MM.1S (cell line): Measurements from ENCODE around the gene SPTBN1.

Experiments used
- DNase-seq: peaks from one replicate; pipeline ENCODE4 v3.0.0-alpha.2; 2015
- H2AFZ ChIP-seq: fragments of 300-600 bp; sonication (generic); 2 replicates; pipeline ENCODE4 v1.6.0; 2016; ENCODE audit warnings: antibody characterized with exemption, low read length
- H3F3A ChIP-seq: fragments of 300-600 bp; sonication (generic); 2 replicates; pipeline ENCODE4 v1.6.1; 2016; ENCODE audit warnings: mild to moderate bottlenecking, antibody characterized with exemption, low read length, moderate library complexity, mixed read lengths; ENCODE audit not compliant: insufficient read depth
- H3K27ac ChIP-seq: fragments of 300-600 bp; sonication (generic); 2 replicates; pipeline ENCODE4 v1.5.1; 2016; ENCODE audit warnings: mild to moderate bottlenecking, low read length
- H3K27me3 ChIP-seq: fragments of 300-600 bp; sonication (generic); replicated peaks from 2 replicates; pipeline ENCODE4 v1.6.0; 2016; ENCODE audit warnings: low read length; ENCODE audit not compliant: insufficient read depth
- H3K36me3 ChIP-seq: fragments of 300-600 bp; sonication (generic); replicated peaks from 2 replicates; pipeline ENCODE4 v1.6.1; 2016; ENCODE audit warnings: mild to moderate bottlenecking, low read length, mixed read lengths; ENCODE audit not compliant: insufficient read depth
- H3K4me1 ChIP-seq: fragments of 300-600 bp; sonication (generic); 2 replicates; pipeline ENCODE4 v1.6.1; 2016; ENCODE audit warnings: low read length, mixed read lengths
- H3K4me2 ChIP-seq: fragments of 300-600 bp; sonication (generic); 2 replicates; pipeline ENCODE4 v1.6.0; 2016; ENCODE audit warnings: low read depth, low read length
- H3K4me3 ChIP-seq: fragments of 300-600 bp; sonication (generic); 2 replicates; pipeline ENCODE4 v1.5.1; 2016; ENCODE audit warnings: low read length, mixed read lengths
- H3K79me2 ChIP-seq: fragments of 300-600 bp; sonication (generic); 2 replicates; pipeline ENCODE4 v1.6.1; 2016; ENCODE audit warnings: mixed run types, low read length, mixed read lengths
- H3K9ac ChIP-seq: fragments of 300-600 bp; sonication (generic); 2 replicates; pipeline ENCODE4 v1.6.1; 2016; ENCODE audit warnings: low read length, mixed read lengths
- H3K9me2 ChIP-seq: fragments of 300-600 bp; sonication (generic); replicated peaks from 2 replicates; pipeline ENCODE4 v1.6.1; 2016; ENCODE audit warnings: mild to moderate bottlenecking, low read length, mixed read lengths; ENCODE audit not compliant: insufficient read depth
- H3K9me3 ChIP-seq: fragments of 300-600 bp; sonication (generic); replicated peaks from 2 replicates; pipeline ENCODE4 v1.6.1; 2016; ENCODE audit warnings: mild to moderate bottlenecking, low read length, mixed read lengths; ENCODE audit not compliant: insufficient read depth
- H4K20me1 ChIP-seq: fragments of 300-600 bp; sonication (generic); 2 replicates; pipeline ENCODE4 v1.6.1; 2016; ENCODE audit warnings: mild to moderate bottlenecking, low read length, moderate library complexity, mixed read lengths; ENCODE audit not compliant: insufficient read depth
- CTCF ChIP-seq: fragments of 300-600 bp; sonication (generic); IDR thresholded peaks from 2 replicates; pipeline ENCODE4 v1.5.1; 2016; ENCODE audit warnings: antibody characterized with exemption, low read length, mixed read lengths
- EZH2 ChIP-seq: fragments of 300-600 bp; sonication (generic); optimal IDR thresholded peaks from 2 replicates; pipeline ENCODE3; 2017; ENCODE audit warnings: low read depth, mild to moderate bottlenecking, antibody characterized with exemption, low read length, mixed read lengths
- EZH2phosphoT487 ChIP-seq: fragments of 300-600 bp; sonication (generic); IDR thresholded peaks from 2 replicates; pipeline ENCODE4 v1.6.1; 2018; ENCODE audit warnings: antibody characterized with exemption, low read length

The SPTBN1 gene

GRCh38 chr2:54666131-54666633 lies 210.1 kb downstream of the SPTBN1 start:
- no peaks in the 10 kb centered on the region for H4K20me1 ChIP-seq
- H3K9me3 ChIP-seq, result no peaks in the 10 kb centered on the region
- H3K27me3 ChIP-seq, result no peaks in the 10 kb centered on the region
- H3K27ac ChIP-seq, result no peak overlapping the region
- no peaks in the 10 kb centered on the region for H3K4me1 ChIP-seq
- DNase-seq, result no peak
- no peak overlapping the region for H3K4me3 ChIP-seq
- H2AFZ ChIP-seq, result no peak overlapping the region
- no peaks in the 10 kb centered on the region for H3K9me2 ChIP-seq
- peaks cover 47% of the 10 kb centered on the region; the same call in 1 of the 2 replicates for H3K36me3 ChIP-seq
- TF ChIP-seq EZH2, result no peak
- TF ChIP-seq CTCF, result no peak
- H3K4me2 ChIP-seq, result no peak overlapping the region
- no peaks in the 10 kb centered on the region for H3K79me2 ChIP-seq
- 0 out of 2 replicates have a peak, but pooled peaks cover 5% of the 10 kb centered on the region for H3F3A ChIP-seq
- no peak overlapping the region for H3K9ac ChIP-seq

GRCh38 chr2:54666634-54667265 lies 210.6 kb downstream of the SPTBN1 start:
- H3K27ac ChIP-seq, result no peak overlapping the region
- TF ChIP-seq EZH2phosphoT487, result no peak
- TF ChIP-seq CTCF, result no peak
- TF ChIP-seq EZH2, result no peak
- H3K36me3 ChIP-seq, result peaks cover 45% of the 10 kb centered on the region; the same call in 1 of the 2 replicates

GRCh38 chr2:54667266-54667639 lies 211.1 kb downstream of the SPTBN1 start:
- Histone ChIP-seq H3K9me2 (no peaks in the 10 kb centered on the region), H2AFZ (no peak overlapping the region), H4K20me1 (no peaks in the 10 kb centered on the region), H3K9me3 (no peaks in the 10 kb centered on the region), H3K36me3 (peaks cover 42% of the 10 kb centered on the region; the same call in 1 of the 2 replicates), H3K4me3 (no peak overlapping the region), H3K9ac (no peak overlapping the region), H3K27ac (no peak overlapping the region), H3K27me3 (no peaks in the 10 kb centered on the region), H3K4me2 (no peak overlapping the region), H3F3A (peaks cover 7% of the 10 kb centered on the region; the same call in 1 of the 2 replicates), H3K79me2 (no peaks in the 10 kb centered on the region), H3K4me1 (peaks cover 5% of the 10 kb centered on the region; the same call in 1 of the 2 replicates)
- DNase-seq, result no peak
- no peak for TF ChIP-seq EZH2
- TF ChIP-seq CTCF, result no peak
- no peak for TF ChIP-seq EZH2phosphoT487

More at GRCh38 chr2:54666634-54667265, 210.6 kb downstream of the SPTBN1 start:
- Histone ChIP-seq H4K20me1 (no peaks in the 10 kb centered on the region), H3K79me2 (no peaks in the 10 kb centered on the region), H3K27me3 (no peaks in the 10 kb centered on the region), H3K9me3 (no peaks in the 10 kb centered on the region), H3K4me1 (peaks cover under 1% of the 10 kb centered on the region; the same call in 1 of the 2 replicates), H3K9ac (no peak overlapping the region), H2AFZ (no peak overlapping the region), H3K4me3 (no peak overlapping the region), H3K9me2 (no peaks in the 10 kb centered on the region), H3K4me2 (no peak overlapping the region), H3F3A (peaks cover 4% of the 10 kb centered on the region; the same call in 1 of the 2 replicates)
- no peak for DNase-seq
